H1 (cell line): ENCODE measurements around the gene CCNC. TPM values are rescaled to one million over a fixed set of nuclear protein-coding genes. Genes with fewer than 3 reads are reported as not detected.

Experiments used
- CTCF ChIA-PET: fragments of 300-600 bp; sonication (Branson Sonifier 250); formaldehyde crosslinking; loops from one replicate; lab custom pipeline; 2021; ENCODE audit not compliant: partially characterized antibody; lab: Charles Lee
- POLR2A ChIA-PET: fragments of 300-600 bp; sonication (Branson Sonifier 250); formaldehyde crosslinking; loops from one replicate; lab custom pipeline; 2021; ENCODE audit warnings: inconsistent platforms; ENCODE audit not compliant: partially characterized antibody; lab: Charles Lee
- DNase-seq, 2 experiments: peaks; one replicate each; pipeline versions ENCODE4 v3.0.0 to v3.0.0-alpha.2; 2010 to 2022; ENCODE audit warnings: low spot score in 2 of 2, low read depth in 1 of 2, mixed read lengths in 1 of 2
- FAIRE-seq: peaks from 2 replicates; lab custom pipeline; 2011; peaks lifted over from hg19 to GRCh38; lab: Jason Lieb, UNC
- H2AFZ ChIP-seq: 2 replicates; pipeline ENCODE4 v1.8.1; 2012; ENCODE audit warnings: low read length, inconsistent platforms
- H2AK5ac ChIP-seq: 2 replicates; pipeline ENCODE4 v1.6.1; 2013; ENCODE audit warnings: low read depth, low read length
- H2BK120ac ChIP-seq: replicated peaks from 2 replicates; pipeline ENCODE3; 2013; ENCODE audit warnings: low read depth, low read length, inconsistent platforms
- H2BK12ac ChIP-seq: 2 replicates; pipeline ENCODE4 v1.6.1; 2013; ENCODE audit warnings: low read depth, low read length
- H2BK15ac ChIP-seq: 2 replicates; pipeline ENCODE4 v1.6.1; 2013; ENCODE audit warnings: low read length
- H2BK20ac ChIP-seq: 2 replicates; pipeline ENCODE4 v1.6.1; 2013; ENCODE audit warnings: low read length
- H2BK5ac ChIP-seq: 2 replicates; pipeline ENCODE4 v1.6.1; 2013; ENCODE audit warnings: low read depth, low read length
- H3K14ac ChIP-seq: 2 replicates; pipeline ENCODE4 v1.6.1; 2013; ENCODE audit warnings: inconsistent platforms; ENCODE audit not compliant: insufficient read length
- H3K18ac ChIP-seq: 2 replicates; pipeline ENCODE4 v1.6.1; 2013; ENCODE audit warnings: low read length; ENCODE audit errors: extremely low read depth
- H3K23ac ChIP-seq: 2 replicates; pipeline ENCODE4 v1.6.1; 2013; ENCODE audit warnings: inconsistent platforms; ENCODE audit not compliant: insufficient read length
- H3K23me2 ChIP-seq: 2 replicates; pipeline ENCODE4 v1.6.1; 2013; ENCODE audit warnings: low read depth, low read length
- H3K27ac ChIP-seq: 2 replicates; pipeline ENCODE4 v1.6.1; 2011; ENCODE audit warnings: low read depth, low read length, inconsistent platforms
- H3K27me3 ChIP-seq, 4 experiments: replicated peaks in 1 of 4; 1 replicate in 1 of 4; 2 replicates in 3 of 4; pipeline versions ENCODE4 v1.6.1 to v1.8.1; 2011 to 2013; ENCODE audit warnings: low read length in 3 of 4, mild to moderate bottlenecking in 3 of 4, inconsistent platforms in 2 of 4, mixed read lengths in 2 of 4, moderate library complexity in 1 of 4; ENCODE audit not compliant: control insufficient read depth in 3 of 4, insufficient read depth in 3 of 4; ENCODE audit errors: extremely low read depth in 1 of 4
- H3K36me3 ChIP-seq, 4 experiments: 2 replicates each; pipeline versions ENCODE4 v1.6.1 to v1.8.1; 2011 to 2013; ENCODE audit warnings: mild to moderate bottlenecking in 4 of 4, low read length in 3 of 4, moderate library complexity in 2 of 4, control low read depth in 1 of 4, inconsistent platforms in 1 of 4; ENCODE audit not compliant: insufficient read depth in 4 of 4, control insufficient read depth in 2 of 4
- H3K4ac ChIP-seq: replicated peaks from 2 replicates; pipeline ENCODE3; 2013; ENCODE audit warnings: low read length, low read depth, mixed read lengths, inconsistent platforms; ENCODE audit not compliant: insufficient read length
- H3K4me1 ChIP-seq, 4 experiments: replicated peaks in 1 of 4; 1 replicate in 1 of 4; 2 replicates in 3 of 4; pipeline versions ENCODE4 v1.6.1 to v1.8.1; 2011 to 2013; ENCODE audit warnings: low read length in 3 of 4, inconsistent platforms in 2 of 4, mixed read lengths in 1 of 4; ENCODE audit not compliant: insufficient read depth in 4 of 4, control insufficient read depth in 3 of 4
- H3K4me2 ChIP-seq, 2 experiments: 2 replicates each; pipeline versions ENCODE4 v1.6.1 to v1.8.1; 2011 to 2013; ENCODE audit warnings: low read depth in 2 of 2, low read length in 2 of 2, control low read depth in 1 of 2, inconsistent platforms in 1 of 2, mild to moderate bottlenecking in 1 of 2; ENCODE audit not compliant: insufficient read depth in 1 of 2
- H3K4me3 ChIP-seq, 4 experiments: fragments of 200-600, 300-600 bp in 1 of 4; sonication (generic), shearing (Covaris generic), sonication (Bioruptor Twin) in 1 of 4; 2 replicates each; pipeline versions ENCODE4 v1.5.1 to v1.8.1; 2011 to 2016; ENCODE audit warnings: low read length in 4 of 4, low read depth in 3 of 4, control low read depth in 2 of 4, inconsistent platforms in 2 of 4, mild to moderate bottlenecking in 2 of 4, mixed read lengths in 1 of 4, moderate library complexity in 1 of 4; ENCODE audit not compliant: insufficient read depth in 2 of 4; ENCODE audit errors: extremely low read depth in 1 of 4
- H3K56ac ChIP-seq: replicated peaks from 2 replicates; pipeline ENCODE3; 2013; ENCODE audit warnings: low read depth, mild to moderate bottlenecking, mixed read lengths, low read length, inconsistent platforms; ENCODE audit not compliant: insufficient read length
- H3K79me1 ChIP-seq: 2 replicates; pipeline ENCODE4 v1.6.1; 2013; ENCODE audit warnings: low read depth, low read length, control low read depth
- H3K79me2 ChIP-seq, 2 experiments: 2 replicates each; pipeline versions ENCODE4 v1.6.1 to v1.8.1; 2012 to 2013; ENCODE audit warnings: low read length in 2 of 2, mild to moderate bottlenecking in 2 of 2, inconsistent platforms in 1 of 2; ENCODE audit not compliant: insufficient read depth in 2 of 2, control insufficient read depth in 1 of 2
- H3K9ac ChIP-seq, 4 experiments: replicated peaks in 1 of 4; 1 replicate in 1 of 4; 2 replicates in 3 of 4; pipeline versions ENCODE4 v1.6.1 to v1.8.1; 2011 to 2013; ENCODE audit warnings: low read depth in 3 of 4, low read length in 3 of 4, control low read depth in 2 of 4, mild to moderate bottlenecking in 2 of 4, moderate library complexity in 2 of 4, inconsistent platforms in 1 of 4; ENCODE audit errors: extremely low read depth in 1 of 4
- H3K9me3 ChIP-seq, 2 experiments: 2 replicates each; pipeline versions ENCODE4 v1.6.1 to v1.8.1; 2012 to 2013; ENCODE audit warnings: mild to moderate bottlenecking in 2 of 2, moderate library complexity in 2 of 2, control low read depth in 1 of 2, inconsistent platforms in 1 of 2, low read depth in 1 of 2, low read length in 1 of 2, mixed read lengths in 1 of 2; ENCODE audit not compliant: insufficient read depth in 2 of 2
- H4K20me1 ChIP-seq, 2 experiments: replicated peaks in 1 of 2; 2 replicates each; pipeline versions ENCODE3 to v1.8.1; 2011 to 2013; ENCODE audit warnings: inconsistent platforms in 2 of 2, low read length in 2 of 2, mild to moderate bottlenecking in 1 of 2; ENCODE audit not compliant: insufficient read depth in 2 of 2, control insufficient read depth in 1 of 2
- H4K5ac ChIP-seq: 2 replicates; pipeline ENCODE4 v1.6.1; 2013; ENCODE audit warnings: low read length, low read depth, mixed read lengths, inconsistent platforms; ENCODE audit not compliant: insufficient read length
- H4K8ac ChIP-seq: 2 replicates; pipeline ENCODE4 v1.8.0; 2013; ENCODE audit warnings: mild to moderate bottlenecking, moderate library complexity, low read length, inconsistent platforms; ENCODE audit not compliant: insufficient read depth; ENCODE audit errors: extremely low read depth
- H4K91ac ChIP-seq: replicated peaks from 2 replicates; pipeline ENCODE3; 2013; ENCODE audit warnings: low read length, mixed read lengths, inconsistent platforms; ENCODE audit not compliant: insufficient read length
- ASH2L ChIP-seq: fragments of 200-600, 300-600 bp; sonication (generic); IDR thresholded peaks from one replicate; pipeline ENCODE4 v1.7.1; 2017; ENCODE audit warnings: low read length
- ATF3 ChIP-seq: IDR thresholded peaks from 2 replicates; pipeline ENCODE4 v1.6.1; 2011; ENCODE audit warnings: low read depth, mild to moderate bottlenecking, low read length; ENCODE audit not compliant: insufficient read depth
- BACH1 ChIP-seq: IDR thresholded peaks from 2 replicates; pipeline ENCODE4 v1.6.1; 2012; ENCODE audit warnings: low read length, improper control_type of control experiment
- CREB1 ChIP-seq: IDR thresholded peaks from 2 replicates; pipeline ENCODE4 v1.6.1; 2012; ENCODE audit warnings: inconsistent platforms
- FOSL1 ChIP-seq: IDR thresholded peaks from 2 replicates; pipeline ENCODE4 v1.6.1; 2011; ENCODE audit warnings: mild to moderate bottlenecking, low read depth, low read length, moderate library complexity; ENCODE audit not compliant: insufficient read depth
- GABPA ChIP-seq: IDR thresholded peaks from 2 replicates; pipeline ENCODE4 v1.6.1; 2011; ENCODE audit warnings: mild to moderate bottlenecking, low read length, moderate library complexity, borderline replicate concordance; ENCODE audit not compliant: insufficient read depth
- HDAC2 ChIP-seq, 2 experiments: fragments of 300-600 bp in 1 of 2; sonication (generic) in 1 of 2; IDR thresholded peaks; 2 replicates each; pipeline ENCODE4 v1.6.1; 2011 to 2012; ENCODE audit warnings: low read depth in 2 of 2, low read length in 2 of 2, mild to moderate bottlenecking in 2 of 2, moderate library complexity in 2 of 2, borderline replicate concordance in 1 of 2, inconsistent platforms in 1 of 2
- JUN ChIP-seq: IDR thresholded peaks from 2 replicates; pipeline ENCODE4 v1.6.1; 2011; ENCODE audit warnings: low read depth, mild to moderate bottlenecking, improper control_type of control experiment, low read length
- JUND ChIP-seq: IDR thresholded peaks from 2 replicates; pipeline ENCODE4 v1.6.1; 2011; ENCODE audit warnings: mild to moderate bottlenecking, improper control_type of control experiment, low read length
- KDM4A ChIP-seq: IDR thresholded peaks from one replicate; pipeline ENCODE4 v1.7.1; 2012; ENCODE audit warnings: low read depth, mild to moderate bottlenecking, moderate library complexity, low read length, inconsistent platforms; ENCODE audit not compliant: severe bottlenecking
- NANOG ChIP-seq: IDR thresholded peaks from 2 replicates; pipeline ENCODE4 v1.6.1; 2011; ENCODE audit warnings: low read length, low read depth, mild to moderate bottlenecking, inconsistent platforms; ENCODE audit not compliant: insufficient read depth, poor library complexity, severe bottlenecking
- SIRT6 ChIP-seq: IDR thresholded peaks from one replicate; pipeline ENCODE4 v1.7.1; 2012; ENCODE audit warnings: low read length, inconsistent platforms
- SUZ12 ChIP-seq: fragments of 200-600 bp; sonication (generic); IDR thresholded peaks from 2 replicates; pipeline ENCODE4 v1.6.1; 2012; ENCODE audit warnings: mild to moderate bottlenecking, inconsistent platforms, low read length, moderate library complexity, mixed read lengths
- YY1 ChIP-seq: IDR thresholded peaks from 2 replicates; pipeline ENCODE4 v1.6.1; 2011; ENCODE audit warnings: low read depth, mild to moderate bottlenecking, low read length
- WGBS, 2 experiments: shearing (Covaris generic) in 1 of 2; methylation state at CpG; one replicate each; pipeline versions ENCODE4 v1.1.6 to v1.1.7; 2013 to 2015; ENCODE audit warnings: low lambda C conversion rate in 2 of 2, mixed read lengths in 2 of 2, inconsistent platforms in 1 of 2, low coverage in 1 of 2, missing lambda C conversion rate in 1 of 2; ENCODE audit not compliant: insufficient replicate concordance in 2 of 2, insufficient coverage in 1 of 2, insufficient read length in 1 of 2; ENCODE audit errors: extremely low coverage in 1 of 2, missing lambda C conversion rate in 1 of 2; 5-methylcytosine and 5-hydroxymethylcytosine counted together
- polyA plus RNA-seq, 7 experiments: library from polyadenylated mRNA; depleted of rRNA in 3 of 7; stranded (reverse) in 5 of 7; unstranded in 2 of 7; fragments of >200 nt in 5 of 7; fragments of 200-250 nt in 2 of 7; gene quantifications; 1 replicate in 5 of 7; 2 replicates in 1 of 7; 4 replicates in 1 of 7; pipeline versions ENCODE4 v1.2.1 to v1.2.3, GENCODE V29; 2011 to 2013; ENCODE audit warnings: missing spikeins in 2 of 7, mixed read lengths in 2 of 7
- total RNA-seq: library from RNA; stranded (reverse); fragmentation: NEBNext Ultra II Directional; extraction: Animal tissue kit (Norgen Biotek cat#: 25700); gene quantifications from 2 replicates; pipeline ENCODE4 v1.2.1, GENCODE V29; 2021

The CCNC gene
- total and polyA plus RNA-seq, 2 of the 8 experiments (the other 6 are each of a cell fraction or from before 2014, with no cell fraction given), result 45.4 to 107 TPM

GRCh38 chr6:99548706-99549105 lies 19.8 kb downstream of the CCNC start:
- DNase-seq, result no peak
- H3K27me3 ChIP-seq, result no peaks in the 10 kb centered on the region
- no peak overlapping the region for H3K4me3 ChIP-seq
- 96% methylated on average over 4 of the region's 4 CpGs; no CpG with 5 or more reads in 1 of the 2 experiments for WGBS, 2 experiments
- no peak overlapping the region for H3K56ac ChIP-seq
- no peak overlapping the region for H2BK12ac ChIP-seq
- no peak overlapping the region for H3K18ac ChIP-seq
- H3K79me1 ChIP-seq, result no peaks in the 10 kb centered on the region; the same call in 1 of the 2 replicates
- CTCF ChIA-PET, result interaction anchor here (1.1 kb wide), 1 partner anchor 18 kb away, joined by 3 read pairs; no protein-coding TSS in a partner anchor
- no peak overlapping the region for H2AK5ac ChIP-seq
- no peak overlapping the region for H3K14ac ChIP-seq
- H2AFZ ChIP-seq, result no peak overlapping the region
- H3K4me1 ChIP-seq, result no peaks in the 10 kb centered on the region
- H2BK5ac ChIP-seq, result no peak overlapping the region
- H4K91ac ChIP-seq, result no peak overlapping the region
- H2BK120ac ChIP-seq, result no peak overlapping the region
- no peak overlapping the region for H3K4ac ChIP-seq
- H4K8ac ChIP-seq, result no peak overlapping the region
- H3K79me2 ChIP-seq, result no peaks in the 10 kb centered on the region
- H3K23ac ChIP-seq, result no peak overlapping the region
- H2BK15ac ChIP-seq, result no peak overlapping the region
- H3K36me3 ChIP-seq, result peaks cover 8 to 69% (median 27%) of the 10 kb centered on the region in 4 experiments
- no peak overlapping the region for H3K27ac ChIP-seq
- no peak overlapping the region for H3K4me2 ChIP-seq
- POLR2A ChIA-PET, result interaction anchor here (1.0 to 1.3 kb wide), 2 partner anchors 27 to 34 kb away, joined by 3 to 5 read pairs; partner anchors contain the start of gene USP45
- H3K9ac ChIP-seq, result no peak overlapping the region
- peaks cover 0 to 1% of the 10 kb centered on the region in 2 experiments for H4K20me1 ChIP-seq
- no peaks in the 10 kb centered on the region for H3K23me2 ChIP-seq
- FAIRE-seq, result no peak
- H2BK20ac ChIP-seq, result no peak overlapping the region
- no peaks in the 10 kb centered on the region for H3K9me3 ChIP-seq
- H4K5ac ChIP-seq, result no peak overlapping the region
- TF ChIP-seq HDAC2 (IDR thresholded peaks at IDR 0.05; ENCODE audit: borderline replicate concordance in 1 of 2, low read depth in 2 of 2, low read length in 2 of 2) (no peak), NANOG (no peak), BACH1 (no peak), CREB1 (no peak), SIRT6 (no peak), JUN (no peak), JUND (no peak), FOSL1 (no peak), ASH2L (no peak), YY1 (no peak), ATF3 (no peak), KDM4A (no peak), SUZ12 (no peak), GABPA (no peak)
